Hepatocyte (in vitro differentiated cells): ENCODE data around the gene CTNND2.

ENCODE experiments used
- EZH2 ChIP-seq: fragments of 200-600 bp; sonication (generic); IDR thresholded peaks from 2 replicates; pipeline ENCODE4 v1.6.1; 2016; ENCODE audit warnings: antibody characterized with exemption, mild to moderate bottlenecking, borderline replicate concordance
- EZH2phosphoT487 ChIP-seq: fragments of 200-600 bp; sonication (generic); IDR thresholded peaks from one replicate; pipeline ENCODE4 v1.6.1; 2018; ENCODE audit warnings: antibody characterized with exemption, mild to moderate bottlenecking, low read depth, moderate library complexity; ENCODE audit not compliant: unreplicated experiment, severe bottlenecking
- TF ChIP-seq, protein P1 (sequence below): fragments of 200-600 bp; sonication (generic); IDR thresholded peaks from 2 replicates; pipeline ENCODE4 v1.5.1; 2016; ENCODE audit warnings: antibody characterized with exemption, mild to moderate bottlenecking; ENCODE audit not compliant: poor library complexity

DNA sequence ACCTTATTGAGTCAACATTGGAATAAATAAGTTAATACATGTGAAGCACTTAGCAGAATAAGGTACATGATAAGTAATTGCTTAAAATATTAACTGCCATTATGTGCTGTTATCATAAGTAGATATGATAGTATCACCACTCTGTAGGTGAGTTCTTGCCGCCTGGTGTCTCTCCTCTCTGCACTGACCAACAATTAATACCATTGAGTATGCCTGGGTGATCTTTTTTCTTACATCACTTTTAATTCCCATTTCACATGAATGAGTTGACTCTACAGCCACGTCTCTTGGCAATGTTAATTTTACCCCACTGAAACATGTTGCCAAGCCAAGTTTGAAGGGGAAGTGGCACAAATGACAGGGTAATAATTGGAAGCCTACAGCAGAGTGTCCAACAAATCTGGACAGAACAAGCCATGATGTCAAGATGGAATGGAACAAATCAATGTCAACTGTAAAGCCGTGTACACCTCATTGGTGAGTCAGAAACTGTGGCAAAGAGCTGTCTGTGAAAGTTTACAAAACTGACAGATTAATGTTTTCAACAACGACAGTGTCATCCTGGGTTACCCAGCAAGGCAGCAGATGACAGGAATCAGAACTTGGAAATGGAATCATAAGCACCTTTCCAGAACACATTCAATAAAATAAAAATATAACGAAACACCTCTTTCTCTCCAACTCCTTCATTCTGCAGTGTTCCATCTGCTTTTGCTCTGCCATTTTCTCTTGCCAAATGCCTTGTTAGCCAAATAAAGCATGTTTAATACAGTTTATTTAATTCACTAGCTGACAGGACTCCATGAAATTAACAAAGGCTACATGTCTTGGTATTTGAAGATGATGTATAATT is 330.9 kb downstream of the CTNND2 start:
- TF ChIP-seq, protein P1, sequence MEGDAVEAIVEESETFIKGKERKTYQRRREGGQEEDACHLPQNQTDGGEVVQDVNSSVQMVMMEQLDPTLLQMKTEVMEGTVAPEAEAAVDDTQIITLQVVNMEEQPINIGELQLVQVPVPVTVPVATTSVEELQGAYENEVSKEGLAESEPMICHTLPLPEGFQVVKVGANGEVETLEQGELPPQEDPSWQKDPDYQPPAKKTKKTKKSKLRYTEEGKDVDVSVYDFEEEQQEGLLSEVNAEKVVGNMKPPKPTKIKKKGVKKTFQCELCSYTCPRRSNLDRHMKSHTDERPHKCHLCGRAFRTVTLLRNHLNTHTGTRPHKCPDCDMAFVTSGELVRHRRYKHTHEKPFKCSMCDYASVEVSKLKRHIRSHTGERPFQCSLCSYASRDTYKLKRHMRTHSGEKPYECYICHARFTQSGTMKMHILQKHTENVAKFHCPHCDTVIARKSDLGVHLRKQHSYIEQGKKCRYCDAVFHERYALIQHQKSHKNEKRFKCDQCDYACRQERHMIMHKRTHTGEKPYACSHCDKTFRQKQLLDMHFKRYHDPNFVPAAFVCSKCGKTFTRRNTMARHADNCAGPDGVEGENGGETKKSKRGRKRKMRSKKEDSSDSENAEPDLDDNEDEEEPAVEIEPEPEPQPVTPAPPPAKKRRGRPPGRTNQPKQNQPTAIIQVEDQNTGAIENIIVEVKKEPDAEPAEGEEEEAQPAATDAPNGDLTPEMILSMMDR: no peak
- TF ChIP-seq EZH2 (no peak), EZH2phosphoT487 (no peak)
